Activated T-cell treated with anti-CD3 and anti-CD28 coated beads, Interleukin-2, amount 50 U/mL, for 48 hours (primary cell): ENCODE results near the gene TMEM178B.
"Not testable (repeated sequence)": the region's sequence is repeated elsewhere in the genome, so short reads cannot be mapped to it uniquely, and the experiment has no call there.

ENCODE experiments used
- DNase-seq, 2 experiments: peaks; one replicate each; pipeline ENCODE4 v3.0.0-alpha.2; 2020

TMEM178B gene

DNA sequence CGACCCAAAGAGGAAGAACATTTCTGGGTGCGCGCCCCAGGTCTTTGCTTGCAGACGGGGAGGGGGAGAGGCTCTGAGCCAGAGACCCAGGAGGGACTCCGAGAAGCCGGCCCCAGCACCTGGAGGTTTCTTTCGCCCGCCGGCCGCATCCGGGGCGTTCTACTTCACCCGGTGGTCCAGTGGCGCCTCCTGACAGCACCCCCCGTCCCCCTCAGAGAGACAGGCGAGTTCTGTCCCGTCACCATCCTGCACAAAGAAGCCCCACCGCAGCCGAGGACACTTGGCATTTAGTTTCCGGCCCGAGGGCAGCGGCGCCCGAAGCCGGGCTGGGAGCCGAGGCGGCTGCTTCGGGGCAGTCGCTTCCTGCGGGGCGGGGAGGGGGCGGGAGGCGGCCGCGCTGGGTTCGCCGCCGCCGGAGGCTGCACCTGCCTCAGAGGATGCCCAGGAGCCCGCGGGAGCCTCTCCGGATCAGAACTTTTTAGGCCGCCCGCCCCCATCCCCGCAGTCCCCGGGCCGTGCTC lies at the start of gene TMEM178B:
TSS of gene TMEM178B (plus strand) at position 424 of the 521 bp plus-strand sequence.
- DNase-seq, result peak in 1 of 2 experiments; percentile 54

DNA sequence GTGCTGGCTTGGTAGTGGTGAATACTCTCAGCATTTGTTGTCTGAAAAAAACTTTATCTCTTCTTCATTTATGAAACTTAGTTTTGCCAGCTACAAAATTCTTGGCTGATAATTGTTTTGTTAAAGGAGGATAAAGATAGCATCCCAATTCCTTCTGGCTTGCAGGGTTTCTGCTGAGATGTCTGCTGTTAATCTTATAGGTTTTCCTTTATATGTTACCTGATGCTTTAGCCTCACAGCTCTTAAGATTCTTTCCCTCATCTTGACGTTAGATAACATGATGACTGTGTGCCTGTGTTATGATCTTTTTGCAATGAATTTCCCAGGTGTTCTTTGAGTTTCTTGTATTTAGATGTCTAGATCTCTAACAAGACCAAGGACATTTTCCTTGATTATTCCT lies 49.2 kb upstream of the TMEM178B start:
- DNase-seq, result no peak

DNA sequence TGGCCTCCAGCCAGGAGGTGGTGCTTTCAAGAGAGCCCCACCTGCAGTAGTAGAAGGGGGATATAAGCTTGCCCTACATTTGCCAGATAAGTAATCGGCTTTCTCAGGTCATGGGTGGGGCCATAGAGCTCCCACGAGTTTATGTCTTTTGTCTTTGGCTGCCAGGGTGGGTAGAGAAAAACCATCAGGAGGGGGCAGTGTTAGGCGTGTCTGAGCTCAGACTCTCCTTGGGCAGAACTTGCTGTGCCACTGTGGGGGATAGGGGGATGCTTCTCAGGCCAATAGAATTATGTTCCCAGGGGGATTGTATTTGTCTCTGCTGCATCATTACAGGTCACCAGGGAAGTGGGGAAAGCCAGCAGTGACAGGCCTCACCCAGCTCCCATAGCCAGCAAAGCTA lies 46.8 kb upstream of the TMEM178B start:
- DNase-seq, result no peak

GRCh38 chr7:141028767-141029166 lies 45.1 kb upstream of the TMEM178B start:
- DNase-seq, result no peak

DNA sequence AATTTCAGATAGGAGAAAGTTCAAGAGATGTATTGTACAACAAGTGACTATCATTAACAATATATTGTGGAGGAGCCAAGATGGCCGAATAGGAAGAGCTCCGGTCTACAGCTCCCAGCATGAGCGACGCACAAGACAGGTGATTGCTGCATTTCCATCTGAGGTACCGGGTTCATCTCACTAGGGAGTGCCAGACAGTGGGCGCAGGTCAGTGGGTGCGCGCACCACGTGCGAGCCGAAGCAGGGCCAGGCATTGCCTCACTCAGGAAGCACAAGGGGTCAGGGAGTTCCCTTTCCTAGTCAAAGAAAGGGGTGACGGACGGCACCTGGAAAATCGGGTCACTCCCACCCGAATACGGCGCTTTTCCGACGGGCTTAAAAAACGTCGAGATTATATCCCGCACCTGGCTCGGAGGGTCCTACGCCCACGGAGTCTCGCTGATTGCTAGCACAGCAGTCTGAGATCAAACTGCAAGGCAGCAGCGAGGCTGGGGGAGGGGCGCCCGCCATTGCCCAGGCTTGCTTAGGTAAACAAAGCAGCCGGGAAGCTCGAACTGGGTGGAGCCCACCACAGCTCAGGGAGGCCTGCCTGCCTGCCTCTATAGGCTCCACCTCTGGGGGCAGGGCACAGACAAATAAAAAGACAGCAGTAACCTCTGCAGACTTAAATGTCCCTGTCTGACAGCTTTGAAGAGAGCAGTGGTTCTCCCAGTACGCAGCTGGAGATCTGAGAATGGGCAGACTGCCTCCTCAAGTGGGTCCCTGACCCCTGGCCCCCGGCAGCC lies 41.1 kb upstream of the TMEM178B start:
- DNase-seq, result not testable (repeated sequence)

DNA sequence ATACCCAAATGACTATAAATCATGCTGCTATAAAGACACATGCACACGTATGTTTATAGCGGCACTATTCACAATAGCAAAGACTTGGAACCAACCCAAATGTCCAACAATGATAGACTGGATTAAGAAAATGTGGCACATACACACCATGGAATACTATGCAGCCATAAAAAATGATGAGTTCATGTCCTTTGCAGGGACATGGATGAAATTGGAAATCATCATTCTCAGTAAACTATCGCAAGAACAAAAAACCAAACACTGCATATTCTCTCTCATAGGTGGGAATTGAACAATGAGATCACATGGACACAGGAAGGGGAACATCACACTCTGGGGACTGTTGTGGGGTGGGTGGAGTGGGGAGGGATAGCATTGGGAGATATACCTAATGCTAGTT lies 35.8 kb upstream of the TMEM178B start:
- not testable (repeated sequence) for DNase-seq

GRCh38 chr7:141039376-141039775 lies 34.5 kb upstream of the TMEM178B start:
- DNase-seq, result no peak

DNA sequence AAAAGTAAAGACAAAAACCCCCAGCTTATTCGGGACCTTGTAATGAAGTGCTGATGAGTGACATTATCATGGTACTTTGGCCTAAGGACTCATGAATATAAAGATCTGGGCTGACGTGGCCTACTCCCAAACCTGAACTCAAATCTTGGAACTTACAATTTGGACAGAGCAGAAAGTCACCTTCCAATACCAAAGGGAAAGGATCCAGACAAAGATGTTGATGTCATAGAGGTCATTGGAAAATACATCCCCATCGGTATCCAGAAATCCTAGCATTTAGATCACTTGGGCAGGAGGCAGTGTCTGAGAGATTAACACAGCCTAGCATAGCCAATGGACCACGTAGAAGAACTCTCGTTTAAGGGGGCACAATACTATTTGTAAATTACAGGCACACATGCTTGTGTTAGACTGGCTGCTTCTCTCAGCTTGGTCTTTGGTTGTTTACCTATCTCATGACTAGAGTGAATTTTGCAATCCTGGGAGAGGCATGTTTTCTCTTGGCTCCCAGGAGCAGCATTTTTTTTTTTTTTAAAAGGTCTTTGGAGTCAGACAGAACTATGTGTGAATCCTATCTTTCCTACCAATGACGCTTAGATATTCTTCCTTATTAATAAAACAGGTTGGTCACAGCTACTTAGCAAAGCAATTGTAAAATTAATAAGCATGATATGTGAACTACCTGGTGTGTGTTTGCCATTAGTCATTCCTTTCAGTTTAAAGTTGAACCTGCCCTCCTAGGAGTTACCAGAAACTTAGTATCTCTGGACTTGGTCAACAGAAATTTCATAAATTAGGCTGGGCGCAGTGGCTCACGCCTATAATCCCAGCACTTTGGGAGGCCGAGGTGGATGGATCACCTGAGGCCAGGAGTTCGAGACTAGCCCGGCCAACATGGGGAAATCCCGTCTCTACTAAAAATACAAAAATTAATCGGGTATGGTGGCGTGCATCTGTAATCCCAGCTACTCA lies 31.4 kb upstream of the TMEM178B start:
- DNase-seq, result no peak

DNA sequence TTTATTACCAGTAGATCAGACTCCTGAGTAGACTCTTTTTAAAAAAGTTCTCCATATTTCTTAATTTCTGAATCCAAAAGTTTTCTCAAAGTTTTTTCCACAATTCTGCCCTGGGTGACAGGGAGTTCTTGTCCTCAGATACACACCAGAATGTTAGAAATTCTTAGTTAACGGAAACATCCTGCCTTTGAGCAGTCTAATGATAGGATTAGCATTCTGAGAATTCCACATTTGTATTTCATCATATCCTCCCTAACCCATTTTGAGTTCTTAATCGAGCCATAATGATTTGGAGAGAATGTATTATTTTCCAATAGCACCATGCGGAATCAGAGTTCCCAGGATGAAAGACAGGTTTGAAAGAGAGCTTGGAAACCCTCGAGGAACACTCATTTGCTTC lies 30.2 kb upstream of the TMEM178B start:
- no peak for DNase-seq

GRCh38 chr7:141045126-141045841 lies 28.6 kb upstream of the TMEM178B start:
- no peak for DNase-seq

DNA sequence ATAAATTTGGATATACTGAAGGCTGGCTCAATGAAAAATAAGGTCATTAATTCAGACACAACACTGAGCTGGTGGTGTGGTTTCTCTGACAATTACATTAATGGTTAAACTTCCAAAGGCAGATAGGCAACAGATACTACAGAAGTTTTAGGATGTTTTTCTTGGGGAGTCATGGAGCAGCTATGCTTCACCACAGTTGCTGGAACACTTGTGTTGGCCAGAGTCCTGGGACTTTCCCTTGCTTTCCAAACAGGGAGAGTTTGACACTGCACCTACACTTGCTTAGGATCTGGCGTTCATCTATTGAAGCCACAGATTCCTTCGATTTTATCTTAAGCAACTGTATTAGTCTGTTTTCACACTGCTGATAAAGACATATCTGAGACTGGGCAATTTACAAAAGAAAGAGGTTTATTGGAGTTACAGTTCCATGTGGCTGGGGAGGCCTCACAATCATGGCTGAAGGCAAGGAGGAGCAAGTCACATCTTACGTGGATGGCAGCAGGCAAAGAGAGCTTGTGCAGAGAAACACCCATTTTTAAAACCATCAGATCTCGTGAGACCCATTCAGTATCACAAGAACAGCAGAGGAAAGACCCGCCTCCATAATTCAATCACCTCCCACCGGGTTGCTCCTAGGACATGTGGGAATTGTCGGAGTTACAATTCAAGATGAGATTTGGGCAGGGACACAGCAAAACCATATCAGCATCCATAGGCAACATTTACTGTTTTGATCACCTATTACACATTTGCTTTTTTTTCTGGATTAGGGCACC lies 27.8 kb upstream of the TMEM178B start:
- DNase-seq, result no peak

DNA sequence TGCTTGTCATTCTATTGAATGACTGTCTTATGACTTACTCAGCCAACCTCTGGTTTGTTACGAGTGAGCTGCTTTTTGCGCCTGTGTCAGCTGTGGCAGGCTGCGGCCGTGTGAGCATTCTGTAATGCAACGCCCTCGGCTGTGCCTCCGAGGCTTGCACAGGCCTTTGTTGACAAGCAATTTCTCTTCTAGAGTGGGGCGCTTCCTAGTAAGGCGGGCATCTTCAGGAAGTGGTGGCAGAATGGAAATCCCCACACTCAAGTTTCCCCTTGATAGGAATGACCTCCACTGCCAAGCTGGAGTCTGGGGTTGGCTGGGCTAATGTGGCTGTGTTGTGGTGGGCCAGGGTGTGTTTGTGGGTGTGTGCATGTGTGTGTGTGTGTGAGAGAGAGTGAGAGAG lies 20.2 kb upstream of the TMEM178B start:
- DNase-seq, result peak; percentile 49 to 66

DNA sequence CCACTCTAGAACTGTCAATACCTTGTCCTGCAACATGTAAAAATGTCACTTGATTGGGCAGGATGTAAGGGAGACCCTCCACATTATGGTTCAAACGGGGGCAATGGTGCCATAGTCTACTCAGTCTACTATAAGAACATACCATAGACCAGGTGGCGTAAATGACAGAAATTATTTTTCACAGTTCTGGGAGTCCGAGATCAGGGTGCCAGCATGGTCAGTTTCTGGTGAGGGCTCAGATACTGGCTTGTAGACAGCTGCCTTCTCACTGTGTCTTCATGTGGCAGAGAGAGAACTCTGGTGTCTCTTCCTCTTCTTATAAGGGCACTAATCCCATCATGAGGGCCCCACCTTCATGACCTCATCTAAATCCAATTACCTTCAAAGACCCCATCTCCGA lies 18.7 kb upstream of the TMEM178B start:
- no peak for DNase-seq

GRCh38 chr7:141057788-141058187 lies 16.1 kb upstream of the TMEM178B start:
- DNase-seq, result no peak

- DNase-seq, result not testable (repeated sequence)
Observed at GRCh38 chr7:141067856-141068255, 6.0 kb upstream of the TMEM178B start.

DNA sequence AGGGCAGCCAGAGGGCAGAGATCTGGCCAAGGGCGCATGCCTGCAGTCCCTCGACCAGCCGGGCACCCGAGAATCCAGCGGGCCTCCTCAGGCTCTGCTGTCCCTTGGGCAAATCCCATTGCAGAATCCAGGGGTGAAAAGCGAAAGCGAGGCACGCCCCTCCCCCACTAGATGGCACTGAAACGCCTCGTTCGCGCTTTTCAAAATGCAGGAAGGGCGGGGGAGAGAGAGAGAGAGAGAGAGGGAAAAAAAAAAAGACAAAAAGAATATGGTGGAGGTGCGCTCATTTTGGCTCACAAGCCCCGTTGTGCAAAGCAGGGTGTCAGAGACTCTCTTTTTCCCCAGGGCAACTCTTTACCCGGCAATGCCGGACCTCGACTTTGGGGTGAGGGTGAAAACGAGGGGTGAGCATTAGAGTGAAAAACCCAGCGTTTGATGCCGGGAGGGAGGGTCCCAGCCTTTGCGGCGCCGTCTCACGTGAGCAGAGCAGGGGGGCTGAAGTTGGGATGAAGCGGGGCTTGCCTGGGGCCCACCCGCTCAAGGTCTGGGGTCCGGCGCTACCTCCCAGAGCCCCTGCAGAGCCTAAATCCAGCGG lies 2.5 kb upstream of the TMEM178B start:
- peak; percentile 57 to 69 for DNase-seq

GRCh38 chr7:141071855-141072547 lies 1.9 kb upstream of the TMEM178B start:
- peak in 1 of 2 experiments; percentile 21 for DNase-seq

DNA sequence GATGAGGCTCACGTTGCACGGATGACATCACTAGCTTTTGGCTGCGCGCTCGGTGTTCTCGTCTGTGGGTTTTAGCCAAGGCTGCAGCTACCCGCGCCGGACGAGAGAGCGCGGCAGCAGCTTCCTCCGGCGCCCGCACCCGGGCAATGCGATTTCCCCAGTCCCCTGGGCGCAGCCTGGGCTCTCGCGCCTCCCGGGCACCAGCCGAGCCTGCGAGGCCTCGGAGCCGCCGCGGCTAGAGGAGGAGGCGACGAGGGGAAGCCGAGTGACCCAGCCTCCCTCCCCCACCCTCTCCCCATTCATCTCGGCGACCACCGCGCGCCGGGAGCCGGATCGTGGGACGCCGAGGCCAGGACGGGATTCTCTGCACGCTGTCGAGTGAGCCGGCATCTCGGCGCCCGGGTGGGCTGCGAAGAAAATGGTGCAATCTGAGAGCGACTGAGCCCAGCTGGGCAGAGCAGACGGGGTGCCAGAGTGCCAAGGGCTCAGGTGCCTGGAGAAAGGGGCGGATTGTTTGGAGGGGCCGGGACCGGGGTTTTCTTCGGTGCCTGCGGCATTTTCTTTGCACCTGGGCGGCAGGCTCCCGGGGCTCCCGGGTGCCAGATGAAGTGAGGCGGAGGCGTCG lies 1.2 kb upstream of the TMEM178B start:
- peak; percentile 44 to 61 for DNase-seq

- peak in 1 of 2 experiments; percentile 45 for DNase-seq
Observed at GRCh38 chr7:141073173-141073640, 657 bp upstream of the TMEM178B start.
